ENCODE results near the gene FGD6.

- no peak for TF ChIP-seq CTCF (IDR thresholded peaks at IDR 0.05)
- no peak for TF ChIP-seq EP300 (IDR thresholded peaks at IDR 0.05)
Observed at GRCh38 chr12:95200128-95200894, 17.0 kb downstream of the FGD6 start.
